Uterus (tissue), 2 donors: ENCODE results near the gene CAMK2D.

Experiments used
- CTCF ChIP-seq, 4 experiments: fragments of 200-600 bp in 2 of 4; fragments of 450-650 bp in 2 of 4; sonication (generic) in 2 of 4; IDR thresholded peaks; one replicate each; pipeline ENCODE4 v1.5.1; 2016 to 2019; ENCODE audit warnings: antibody characterized with exemption in 4 of 4, mild to moderate bottlenecking in 2 of 4, moderate library complexity in 1 of 4
- POLR2A ChIP-seq, 2 donors: fragments of 450-650 bp; IDR thresholded peaks; one replicate each; pipeline ENCODE4 v1.6.1; 2016; ENCODE audit warnings: antibody characterized with exemption in 2 of 2, mild to moderate bottlenecking in 1 of 2, moderate library complexity in 1 of 2

- TF ChIP-seq CTCF (IDR thresholded peaks at IDR 0.05) (no peak), POLR2A (IDR thresholded peaks at IDR 0.05) (no peak)
Observed at GRCh38 chr4:113586072-113586471, 175.5 kb downstream of the CAMK2D start.
